GM21526 (cell line): ENCODE measurements around the gene SRP68.

Experiments used
- ATAC-seq: cut with Tn5 transposase; IDR thresholded peaks from one replicate; pipeline ENCODE4 v1.9.1; 2021; ENCODE audit warnings: moderate library complexity; ENCODE audit not compliant: unreplicated experiment, low FRiP score

SRP68 gene

DNA sequence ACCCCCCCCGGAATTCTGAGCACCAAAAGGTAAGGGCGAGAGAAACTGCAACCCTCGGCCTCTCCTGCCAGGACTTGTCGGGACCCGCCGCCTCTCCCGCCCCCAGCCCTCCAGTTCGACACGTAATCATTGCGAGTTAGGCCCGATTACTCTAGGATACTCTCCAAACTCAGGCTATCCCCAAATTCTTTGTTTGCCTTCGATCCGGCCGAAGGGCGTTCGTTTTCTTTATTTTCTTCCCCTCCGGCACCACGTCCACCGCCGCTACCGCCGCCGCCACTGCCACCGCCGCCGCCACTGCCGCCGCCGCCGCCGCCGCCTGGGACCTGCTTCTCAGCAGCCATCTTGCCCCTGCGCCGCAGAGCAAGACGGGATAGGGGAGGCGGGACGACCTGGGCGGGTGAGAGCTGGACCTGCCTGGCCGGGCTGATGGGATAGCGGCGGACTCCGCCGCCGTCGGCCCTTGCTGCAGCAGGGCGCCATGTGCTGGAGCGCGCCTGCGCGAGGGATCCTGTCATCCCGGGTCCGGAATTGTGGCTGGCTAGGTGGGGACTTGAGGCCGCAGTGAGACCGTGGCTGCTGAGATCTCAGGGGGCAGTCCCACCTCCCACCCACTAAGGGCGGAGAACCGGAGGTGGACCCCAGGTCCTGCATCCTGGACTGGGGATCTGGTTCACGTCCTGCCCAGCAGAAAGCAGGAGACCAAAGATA is at the start of gene SRP68:
Gene SRP68, minus strand, starts transcription at position 370 of the 711 bp plus-strand sequence. Its CDS starts 26 bp downstream, at position 344.
- ATAC-seq = peak; percentile 58

- no peak for ATAC-seq
Observed at GRCh38 chr17:76121932-76122430, 49.7 kb upstream of the SRP68 start.

DNA sequence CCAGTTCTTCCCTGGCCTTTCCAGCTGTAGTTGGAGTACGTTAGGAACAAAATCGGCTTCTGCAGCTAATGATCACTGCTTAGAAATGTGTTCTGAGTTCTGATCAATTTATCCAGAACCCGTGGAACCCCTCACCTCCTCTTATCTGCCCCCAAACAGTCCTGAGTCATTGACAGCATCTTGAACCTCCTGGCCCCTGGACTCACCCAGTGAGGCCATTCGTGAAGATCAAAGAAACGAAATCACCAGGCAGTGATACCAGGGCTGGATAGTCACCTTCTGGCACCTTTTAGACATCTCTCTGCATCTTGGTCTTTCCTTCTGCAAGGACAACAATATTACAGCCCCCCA is 48.3 kb upstream of the SRP68 start:
- no peak for ATAC-seq

- no peak for ATAC-seq
Observed at GRCh38 chr17:76119409-76120371, 47.4 kb upstream of the SRP68 start.

DNA sequence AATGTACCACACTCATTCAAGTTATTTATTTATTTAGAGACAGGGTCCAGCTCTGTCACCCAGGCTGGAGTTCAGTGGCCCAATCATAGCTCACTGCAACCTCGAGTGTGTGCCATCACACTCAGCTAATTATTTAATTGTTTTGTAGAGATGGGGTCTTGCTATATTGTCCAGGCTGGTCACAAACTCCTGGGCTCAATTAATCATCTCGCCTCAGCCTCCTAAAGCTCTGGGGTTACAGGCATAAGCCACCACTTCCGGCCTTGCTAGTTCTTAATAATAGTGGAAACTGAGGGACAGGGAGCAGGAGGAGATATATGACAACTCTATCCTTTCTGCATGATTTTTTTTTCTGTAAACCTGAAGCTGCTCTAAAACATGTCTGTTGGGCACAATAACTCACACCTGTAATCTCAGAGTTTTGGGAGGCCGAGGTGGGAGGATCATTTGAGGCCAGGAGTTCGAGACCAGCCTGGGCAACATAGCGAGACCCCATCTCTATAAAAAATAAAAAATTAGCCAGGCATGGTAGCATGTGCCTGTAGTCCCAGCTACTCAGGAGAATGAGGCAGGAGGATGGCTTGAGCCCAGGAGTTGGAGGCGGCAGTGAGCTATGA is 42.9 kb upstream of the SRP68 start:
- no peak for ATAC-seq

DNA sequence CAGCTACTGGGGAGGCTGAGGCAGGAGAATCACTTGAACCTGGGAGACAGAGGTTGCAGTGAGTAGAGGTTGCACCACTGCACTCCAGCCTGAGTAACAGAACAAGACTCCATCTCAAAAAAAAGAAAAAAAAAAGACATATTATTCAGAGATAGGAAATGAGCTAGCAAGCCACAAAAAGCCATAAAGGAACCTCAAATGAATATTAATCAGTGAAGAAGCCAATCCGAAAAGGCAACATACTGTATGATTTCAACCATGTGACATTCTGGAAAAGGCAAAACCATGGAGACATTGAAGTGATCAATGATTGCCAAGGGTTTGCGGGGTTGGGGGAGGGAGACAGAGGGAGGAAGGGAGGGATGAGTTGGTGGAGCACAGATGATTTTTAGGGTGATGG is 39.6 kb upstream of the SRP68 start:
- ATAC-seq = no peak

- ATAC-seq = no peak
Observed at GRCh38 chr17:76107509-76107908, 35.2 kb upstream of the SRP68 start.

DNA sequence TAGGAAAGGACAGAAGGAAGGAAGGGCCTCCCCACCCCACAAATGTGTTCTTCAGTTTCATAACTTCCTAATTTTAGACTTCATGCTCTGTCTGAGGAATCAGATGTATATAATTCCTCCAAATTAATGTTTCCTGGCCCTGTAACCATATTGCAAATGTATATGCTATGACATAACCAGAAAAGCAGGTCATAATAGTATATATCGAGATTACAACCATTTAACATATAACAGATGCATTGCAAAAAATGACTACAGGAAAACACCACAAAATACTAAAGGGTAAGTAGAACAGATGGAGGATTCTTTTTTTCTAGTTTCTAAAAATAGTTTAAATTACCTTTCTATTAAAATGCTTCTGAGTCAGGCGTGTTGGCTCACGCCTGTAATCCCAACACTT is 34.4 kb upstream of the SRP68 start:
- no peak for ATAC-seq

GRCh38 chr17:76104896-76105231 is 32.5 kb upstream of the SRP68 start:
- no peak for ATAC-seq

- ATAC-seq = no peak
Observed at GRCh38 chr17:76104140-76104895, 32.0 kb upstream of the SRP68 start.

DNA sequence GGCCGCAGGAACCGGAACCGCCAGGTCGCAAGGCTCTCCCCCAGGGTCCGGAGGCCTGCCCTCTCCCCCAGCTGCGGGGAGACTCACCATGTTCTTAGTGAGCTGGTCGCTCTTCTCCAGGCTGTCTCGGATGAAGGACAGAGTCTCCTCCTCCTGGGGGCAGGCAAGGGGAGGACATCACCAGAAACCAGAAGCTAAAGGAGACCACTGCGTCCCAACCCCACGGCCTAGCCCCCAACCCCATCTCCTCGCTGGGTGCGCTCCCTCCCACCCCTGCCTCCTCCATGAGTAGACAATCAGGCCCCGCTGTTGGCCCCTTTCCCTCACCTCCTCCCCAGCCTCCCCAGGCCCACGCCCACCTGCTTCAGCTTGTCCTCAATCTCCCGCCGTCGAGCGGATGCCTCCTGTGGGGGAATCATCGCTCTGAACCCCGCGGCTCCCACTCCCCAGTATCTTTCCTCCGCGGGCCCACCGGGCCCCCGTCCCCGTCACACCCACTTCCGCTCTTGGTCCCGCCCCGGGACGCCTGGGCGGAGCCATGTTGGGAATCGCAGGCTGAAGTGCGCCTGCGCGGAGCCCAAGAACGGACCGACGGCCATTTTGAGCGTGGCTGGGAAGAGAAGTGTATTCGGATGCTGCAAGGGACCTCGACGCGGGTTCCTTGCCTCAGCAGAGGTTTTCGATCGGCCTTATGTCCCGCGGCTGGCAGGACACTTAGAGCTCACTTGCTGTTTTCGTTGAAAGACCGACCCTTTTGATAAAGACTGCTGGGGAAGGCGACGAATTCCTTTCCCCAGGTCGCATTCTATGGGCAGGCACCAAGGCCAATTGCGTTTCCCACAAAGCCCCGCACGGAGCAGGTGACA is 31.2 kb upstream of the SRP68 start, which contains the start of gene EXOC7:
Gene EXOC7, minus strand, starts transcription at position 514 of the 866 bp plus-strand sequence. Its CDS starts 95 bp downstream, at position 419.
- peak; percentile 55 for ATAC-seq

DNA sequence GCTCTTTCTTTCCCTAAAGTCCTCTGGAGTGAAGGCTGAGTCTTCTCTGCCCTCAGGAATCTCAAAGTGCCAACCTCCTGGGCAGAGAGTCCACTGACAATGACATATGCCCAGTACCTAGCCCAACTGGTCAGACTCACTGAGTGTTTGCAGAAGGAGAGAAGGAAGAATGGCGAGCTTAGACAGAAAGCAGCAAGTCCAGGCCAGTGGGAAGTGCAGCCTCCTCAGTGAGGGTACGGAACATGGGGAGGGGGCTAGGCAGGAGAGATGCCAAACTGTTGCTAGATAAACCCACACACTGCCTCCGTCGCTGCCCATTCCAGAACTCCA is 30.6 kb upstream of the SRP68 start:
- ATAC-seq = peak; percentile 20

GRCh38 chr17:76097716-76098295 is 25.5 kb upstream of the SRP68 start:
- ATAC-seq = no peak

DNA sequence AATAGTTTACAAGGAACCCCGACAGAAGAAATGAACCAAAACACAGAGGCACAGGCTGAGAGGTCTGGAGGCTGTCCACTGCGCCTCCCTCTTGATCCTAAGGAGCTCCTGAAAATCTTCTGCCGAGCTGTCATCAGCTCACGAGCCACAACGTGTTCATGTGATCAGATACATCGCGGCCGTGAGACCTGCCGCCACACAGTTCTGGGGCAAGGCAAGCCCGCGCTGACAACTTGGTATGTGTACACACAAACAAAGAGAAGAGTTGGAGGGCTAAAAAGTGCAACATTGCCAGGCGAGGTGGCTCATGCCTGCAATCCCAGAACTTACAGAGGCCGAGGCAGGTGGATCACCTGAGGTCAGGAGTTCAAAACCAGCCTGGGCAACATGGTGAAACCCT is 23.6 kb upstream of the SRP68 start:
- no peak for ATAC-seq

GRCh38 chr17:76094046-76094445 is 21.7 kb upstream of the SRP68 start:
- ATAC-seq = no peak

DNA sequence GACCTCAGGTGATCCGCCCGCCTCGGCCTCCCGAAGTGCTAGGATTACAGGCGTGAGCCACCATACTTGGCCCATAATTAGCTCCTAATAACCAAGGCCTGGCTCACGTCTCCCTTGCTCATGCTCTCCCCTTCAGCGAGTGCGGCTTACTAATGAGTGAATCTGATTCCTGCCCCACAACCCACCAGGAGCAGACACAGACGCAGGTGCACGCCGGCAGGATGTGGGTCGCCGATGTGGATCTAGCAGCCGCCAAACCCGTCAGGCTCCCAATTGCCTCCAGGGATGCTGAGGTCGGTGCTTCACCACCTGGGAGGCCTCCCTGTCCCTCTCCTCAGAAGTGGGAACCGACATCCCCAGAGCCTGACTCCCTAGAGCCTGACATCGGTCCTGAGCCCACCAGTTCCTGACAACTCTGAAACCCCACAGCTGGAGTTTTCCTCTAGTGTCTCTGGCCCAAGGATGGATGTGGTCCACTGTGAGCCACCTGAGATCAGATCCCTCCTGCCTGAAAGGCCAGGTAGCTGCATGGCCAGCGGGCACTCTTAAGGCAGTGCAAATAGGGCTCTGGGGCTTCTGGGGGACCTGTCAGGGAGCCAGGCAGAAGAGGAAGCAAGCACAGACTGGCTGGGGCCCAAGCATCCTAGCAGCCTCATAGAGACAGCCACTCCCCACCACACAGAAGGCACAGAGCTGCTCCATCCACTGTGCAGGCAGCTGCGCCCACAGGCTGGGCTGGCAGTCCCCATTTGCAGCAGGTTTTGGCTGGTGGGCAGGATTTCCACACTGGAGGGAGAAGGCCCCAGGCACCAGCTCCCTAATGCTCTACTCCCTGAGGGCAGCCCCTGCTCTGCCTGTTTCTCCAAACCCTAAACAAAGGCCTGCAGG is 20.5 kb upstream of the SRP68 start:
- no peak for ATAC-seq

DNA sequence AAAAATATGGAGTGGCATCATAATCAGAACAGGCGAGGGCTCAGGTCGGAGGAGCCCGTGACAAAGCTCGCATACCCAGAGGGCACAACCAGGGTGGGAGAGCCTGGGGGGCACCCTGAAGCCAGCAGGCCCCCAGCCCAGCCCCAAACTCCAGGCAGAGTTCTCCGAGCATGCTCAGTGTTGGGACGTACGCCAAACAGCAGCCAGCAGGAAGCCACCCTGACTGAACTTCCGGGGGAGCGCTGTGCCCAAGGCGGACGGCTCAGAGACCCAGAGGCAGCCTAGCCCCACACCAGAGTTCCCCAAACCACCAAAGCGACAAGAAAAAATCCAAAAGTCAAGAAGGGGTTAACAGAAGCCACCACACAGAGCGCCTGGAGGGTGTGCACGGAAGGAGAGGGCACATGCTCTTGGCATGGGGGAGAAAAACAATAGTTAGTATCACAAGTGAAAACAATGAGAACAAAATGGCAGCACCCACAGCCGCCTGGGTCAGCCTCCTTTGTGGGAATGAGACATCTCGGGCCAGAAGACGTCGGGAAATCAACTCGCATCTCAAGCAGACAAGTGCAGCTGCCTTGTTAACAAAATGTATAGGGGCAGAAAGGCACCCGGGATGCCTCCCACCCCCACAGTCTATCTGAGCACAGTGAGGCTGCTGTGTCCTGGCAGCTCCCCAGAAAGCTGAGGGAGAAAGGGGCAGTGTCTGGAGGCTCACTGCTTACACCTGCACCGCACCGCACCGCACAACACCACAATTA is 19.4 kb upstream of the SRP68 start:
- ATAC-seq = no peak
